ENCODE data around the gene PALMD. TPM values are rescaled to one million over a fixed set of nuclear protein-coding genes. Genes with fewer than 3 reads are reported as not detected.

PALMD gene
- total and polyA plus RNA-seq, 2 of the 8 experiments (the other 6 are each of a cell fraction or from before 2014, with no cell fraction given), result not detected

DNA sequence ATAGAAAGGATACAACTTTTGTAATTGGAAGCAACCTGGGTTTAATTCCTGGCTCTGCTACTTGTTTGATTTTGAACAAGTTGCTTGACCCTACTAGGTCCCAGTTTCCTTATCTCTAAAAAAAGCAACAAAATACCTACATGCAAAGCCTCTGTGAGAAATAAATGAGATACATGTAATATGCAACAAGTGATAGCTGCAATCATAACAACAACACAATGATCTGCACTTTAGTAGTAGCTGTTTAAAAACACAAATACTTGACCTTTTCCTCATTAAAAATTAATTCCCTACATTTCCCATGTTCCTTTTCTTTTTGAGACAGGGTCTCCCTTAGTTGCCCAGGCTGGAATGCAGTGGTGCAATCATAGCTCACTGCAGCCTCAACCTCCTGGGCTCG lies 80.5 kb downstream of the PALMD start:
- no peaks in the 10 kb centered on the region for H3K36me3 ChIP-seq (ENCODE audit: control insufficient read depth in 2 of 4, insufficient read depth in 4 of 4, low read length in 3 of 4)
- no peaks in the 10 kb centered on the region for H4K20me1 ChIP-seq (replicated peaks in 1 of 2; ENCODE audit: control insufficient read depth in 1 of 2, insufficient read depth in 2 of 2, low read length in 2 of 2)
- H3K79me2 ChIP-seq (ENCODE audit: control insufficient read depth in 1 of 2, insufficient read depth in 2 of 2, low read length in 2 of 2), result no peaks in the 10 kb centered on the region
- no peak overlapping the region for H3K27ac ChIP-seq (ENCODE audit: low read depth, low read length)
- peaks cover 0 to 9% (median 7%) of the 10 kb centered on the region in 4 experiments; a peak in 5 of 7 replicates for H3K4me1 ChIP-seq (replicated peaks in 1 of 4; ENCODE audit: control insufficient read depth in 3 of 4, insufficient read depth in 4 of 4, low read length in 3 of 4)
- no peak overlapping the region for H3K18ac ChIP-seq (ENCODE audit: extremely low read depth, low read length)
- H2BK15ac ChIP-seq (ENCODE audit: low read length), result no peak overlapping the region
- H2BK12ac ChIP-seq (ENCODE audit: low read depth, low read length), result no peak overlapping the region
- no peaks in the 10 kb centered on the region for H3K9me3 ChIP-seq (ENCODE audit: insufficient read depth in 2 of 2, low read depth in 1 of 2, low read length in 1 of 2)
- no peak overlapping the region for H3K9ac ChIP-seq (replicated peaks in 1 of 4; ENCODE audit: extremely low read depth in 1 of 4, low read depth in 3 of 4, low read length in 3 of 4)
- 93% methylated on average over 1 of the region's 1 CpG; no CpG with 5 or more reads in 1 of the 2 experiments for WGBS, 2 experiments (ENCODE audit: extremely low coverage in 1 of 2, insufficient coverage in 1 of 2, insufficient read length in 1 of 2, insufficient replicate concordance in 2 of 2, low coverage in 1 of 2, low lambda C conversion rate in 2 of 2, missing lambda C conversion rate in 1 of 2)
- CTCF ChIA-PET (ENCODE audit: partially characterized antibody), result interaction anchor here (0.7 to 0.9 kb wide), 2 partner anchors 14 to 28 kb away, joined by 3 read pairs; no protein-coding TSS in a partner anchor
- H2BK120ac ChIP-seq (replicated peaks; ENCODE audit: low read depth, low read length), result no peak overlapping the region
- H2AK5ac ChIP-seq (ENCODE audit: low read depth, low read length), result no peak overlapping the region
- H3K56ac ChIP-seq (replicated peaks; ENCODE audit: insufficient read length, low read depth, low read length), result no peak overlapping the region
- no peak overlapping the region for H2BK20ac ChIP-seq (ENCODE audit: low read length)
- no peak overlapping the region for H3K4ac ChIP-seq (replicated peaks; ENCODE audit: insufficient read length, low read depth, low read length)
- no peak overlapping the region for H3K4me2 ChIP-seq (ENCODE audit: insufficient read depth in 1 of 2, low read depth in 2 of 2, low read length in 2 of 2)
- H2AFZ ChIP-seq (ENCODE audit: low read length), result no peak overlapping the region
- H3K23ac ChIP-seq (ENCODE audit: insufficient read length), result no peak overlapping the region
- H3K4me3 ChIP-seq (ENCODE audit: extremely low read depth in 1 of 4, insufficient read depth in 2 of 4, low read depth in 3 of 4, low read length in 4 of 4), result no peak overlapping the region
- H3K27me3 ChIP-seq (replicated peaks in 1 of 4; ENCODE audit: control insufficient read depth in 3 of 4, extremely low read depth in 1 of 4, insufficient read depth in 3 of 4, low read length in 3 of 4), result no peaks in the 10 kb centered on the region
- no peak overlapping the region for H2BK5ac ChIP-seq (ENCODE audit: low read depth, low read length)
- H3K79me1 ChIP-seq (ENCODE audit: low read depth, low read length), result no peaks in the 10 kb centered on the region
- no peak overlapping the region for H4K91ac ChIP-seq (replicated peaks; ENCODE audit: insufficient read length, low read length)
- POLR2A ChIA-PET (ENCODE audit: partially characterized antibody), result no interaction called here
- H4K8ac ChIP-seq (ENCODE audit: extremely low read depth, insufficient read depth, low read length), result no peak overlapping the region
- H3K14ac ChIP-seq (ENCODE audit: insufficient read length), result no peak overlapping the region
- FAIRE-seq, result no peak
- no peaks in the 10 kb centered on the region for H3K23me2 ChIP-seq (ENCODE audit: low read depth, low read length)
- H4K5ac ChIP-seq (ENCODE audit: insufficient read length, low read depth, low read length), result no peak overlapping the region
- DNase-seq (ENCODE audit: low read depth in 1 of 2, low spot score in 2 of 2), result no peak
- no peak for TF ChIP-seq SAP30 (IDR thresholded peaks at IDR 0.05; ENCODE audit: insufficient read depth, insufficient replicate concordance, low read length)
